ENCODE measurements around the gene SHC4.

The SHC4 gene

GRCh38 chr15:48877630-48878595 is 85.8 kb downstream of the SHC4 start, which contains the start of gene EID1:
Gene EID1, plus strand, starts transcription at chr15:48878134. Its CDS starts 43 bp downstream, at chr15:48878177.
- no peak for TF ChIP-seq CTCF (IDR thresholded peaks at IDR 0.05; ENCODE audit: low read depth, low read length, missing control alignments)
- H3K4me3 ChIP-seq (ENCODE audit: low read depth, low read length) = peak within 1 kb of the TSS; percentile 92
- DNase-seq (ENCODE audit: low read depth) = peak; percentile 83

GRCh38 chr15:48876057-48876456 is 87.7 kb downstream of the SHC4 start:
- no peak for TF ChIP-seq CTCF (IDR thresholded peaks at IDR 0.05; ENCODE audit: low read depth, low read length, missing control alignments)
- no peak for DNase-seq (ENCODE audit: low read depth)
- H3K4me3 ChIP-seq (ENCODE audit: low read depth, low read length) = no peak overlapping the region

- no peak for TF ChIP-seq CTCF (IDR thresholded peaks at IDR 0.05; ENCODE audit: low read depth, low read length, missing control alignments)
- no peak for DNase-seq (ENCODE audit: low read depth)
- no peak overlapping the region for H3K4me3 ChIP-seq (ENCODE audit: low read depth, low read length)
Measured at GRCh38 chr15:48875241-48875960, 88.3 kb downstream of the SHC4 start.

GRCh38 chr15:48872632-48873031 is 91.1 kb downstream of the SHC4 start:
- no peak for TF ChIP-seq CTCF (IDR thresholded peaks at IDR 0.05; ENCODE audit: low read depth, low read length, missing control alignments)
- H3K4me3 ChIP-seq (ENCODE audit: low read depth, low read length) = no peak overlapping the region
- no peak for DNase-seq (ENCODE audit: low read depth)

- H3K4me3 ChIP-seq (ENCODE audit: low read depth, low read length) = no peak overlapping the region
- TF ChIP-seq CTCF (IDR thresholded peaks at IDR 0.05; ENCODE audit: low read depth, low read length, missing control alignments) = no peak
- DNase-seq (ENCODE audit: low read depth) = no peak
Measured at GRCh38 chr15:48871542-48871941, 92.2 kb downstream of the SHC4 start.

- no peak overlapping the region for H3K4me3 ChIP-seq (ENCODE audit: low read depth, low read length)
- DNase-seq (ENCODE audit: low read depth) = no peak
- no peak for TF ChIP-seq CTCF (IDR thresholded peaks at IDR 0.05; ENCODE audit: low read depth, low read length, missing control alignments)
Measured at GRCh38 chr15:48869966-48870365, 93.8 kb downstream of the SHC4 start.
